DOHH2 (cell line): ENCODE results near the gene MAP3K5.
A peak's percentile ranks its signal among the peaks of the same experiment; 100 is the strongest.

Experiments
- H3F3A ChIP-seq: fragments of 200-600 bp; sonication (generic), shearing (Covaris generic); 2 replicates; pipeline ENCODE4 v1.6.0; 2016; ENCODE audit warnings: antibody characterized with exemption, mild to moderate bottlenecking; ENCODE audit not compliant: control insufficient read depth, insufficient read depth
- H3K27ac ChIP-seq: fragments of 200-600 bp; sonication (generic); 2 replicates; pipeline ENCODE4 v1.5.1; 2014; ENCODE audit warnings: low read depth, mild to moderate bottlenecking, low read length, moderate library complexity
- H3K27me3 ChIP-seq: fragments of 200-600 bp; sonication (generic); 2 replicates; pipeline ENCODE4 v1.6.1; 2014; ENCODE audit warnings: mild to moderate bottlenecking, low read length, mixed read lengths; ENCODE audit not compliant: control insufficient read depth
- H3K36me3 ChIP-seq: fragments of 200-600 bp; sonication (generic); 2 replicates; pipeline ENCODE4 v1.6.1; 2014; ENCODE audit warnings: mild to moderate bottlenecking, low read length, moderate library complexity, mixed read lengths; ENCODE audit not compliant: control insufficient read depth
- H3K4me1 ChIP-seq: fragments of 200-600 bp; sonication (generic); 2 replicates; pipeline ENCODE4 v1.6.1; 2014; ENCODE audit warnings: mild to moderate bottlenecking, low read length, mixed read lengths; ENCODE audit not compliant: control insufficient read depth
- H3K4me2 ChIP-seq: fragments of 200-600 bp; sonication (generic); 2 replicates; pipeline ENCODE4 v1.6.0; 2014; ENCODE audit warnings: mild to moderate bottlenecking, low read length, moderate library complexity
- H3K4me3 ChIP-seq: fragments of 200-600 bp; sonication (generic); 2 replicates; pipeline ENCODE4 v1.5.1; 2014; ENCODE audit warnings: mild to moderate bottlenecking, low read length, mixed read lengths
- H3K79me2 ChIP-seq: fragments of 200-600 bp; sonication (generic); 2 replicates; pipeline ENCODE4 v1.6.1; 2014; ENCODE audit warnings: mild to moderate bottlenecking, low read length, mixed read lengths; ENCODE audit not compliant: control insufficient read depth
- H3K9me2 ChIP-seq: fragments of 200-600 bp; sonication (generic); replicated peaks from 2 replicates; pipeline ENCODE4 v1.6.1; 2014; ENCODE audit warnings: mild to moderate bottlenecking, low read length, mixed read lengths; ENCODE audit not compliant: control insufficient read depth
- H3K9me3 ChIP-seq: fragments of 200-600 bp; sonication (generic); 2 replicates; pipeline ENCODE4 v1.6.1; 2014; ENCODE audit warnings: antibody characterized with exemption, low read length, mixed read lengths; ENCODE audit not compliant: control insufficient read depth, insufficient read depth
- H4K20me1 ChIP-seq: fragments of 200-600 bp; sonication (generic); 2 replicates; pipeline ENCODE4 v1.6.0; 2014; ENCODE audit warnings: low read depth, mild to moderate bottlenecking, antibody characterized with exemption, low read length, moderate library complexity; ENCODE audit not compliant: control insufficient read depth, insufficient read depth
- CTCF ChIP-seq: fragments of 200-600 bp; sonication (generic); IDR thresholded peaks from one replicate; pipeline ENCODE4 v1.5.1; 2014; ENCODE audit warnings: antibody characterized with exemption, mild to moderate bottlenecking, low read depth, low read length; ENCODE audit not compliant: poor library complexity, severe bottlenecking
- EZH2phosphoT487 ChIP-seq: fragments of 200-600 bp; sonication (generic); IDR thresholded peaks from 2 replicates; pipeline ENCODE4 v1.6.1; 2017; ENCODE audit warnings: borderline replicate concordance, mild to moderate bottlenecking, antibody characterized with exemption, low read length, moderate library complexity, mixed read lengths

The MAP3K5 gene

GRCh38 chr6:136784910-136785746 lies 7.1 kb downstream of the MAP3K5 start:
- no peaks in the 10 kb centered on the region for H3K9me2 ChIP-seq
- H3K27ac ChIP-seq = no peak overlapping the region
- no peaks in the 10 kb centered on the region for H3K79me2 ChIP-seq
- H3K27me3 ChIP-seq = peaks cover 38% of the 10 kb centered on the region
- peaks cover 26% of the 10 kb centered on the region for H3K4me1 ChIP-seq
- H3K36me3 ChIP-seq = no peaks in the 10 kb centered on the region
- H3K4me2 ChIP-seq = peak overlapping the region; percentile 6
- no peak for TF ChIP-seq CTCF
- TF ChIP-seq EZH2phosphoT487 = no peak
- no peaks in the 10 kb centered on the region for H3F3A ChIP-seq
- H3K4me3 ChIP-seq = no peak overlapping the region
- H3K9me3 ChIP-seq = no peaks in the 10 kb centered on the region
- no peaks in the 10 kb centered on the region for H4K20me1 ChIP-seq

GRCh38 chr6:136784271-136784664 lies 8.0 kb downstream of the MAP3K5 start:
- Histone ChIP-seq H3K9me3 (no peaks in the 10 kb centered on the region), H3F3A (no peaks in the 10 kb centered on the region), H3K4me1 (peaks cover 26% of the 10 kb centered on the region), H3K79me2 (no peaks in the 10 kb centered on the region), H3K36me3 (no peaks in the 10 kb centered on the region), H3K27me3 (peaks cover 40% of the 10 kb centered on the region), H4K20me1 (no peaks in the 10 kb centered on the region), H3K4me3 (no peak overlapping the region), H3K27ac (no peak overlapping the region), H3K4me2 (no peak overlapping the region), H3K9me2 (no peaks in the 10 kb centered on the region)
- TF ChIP-seq CTCF (no peak), EZH2phosphoT487 (no peak)

GRCh38 chr6:136783495-136784270 lies 8.6 kb downstream of the MAP3K5 start:
- Histone ChIP-seq H3K4me3 (no peak overlapping the region), H3K36me3 (no peaks in the 10 kb centered on the region), H3K4me2 (no peak overlapping the region), H4K20me1 (no peaks in the 10 kb centered on the region), H3K79me2 (no peaks in the 10 kb centered on the region), H3F3A (no peaks in the 10 kb centered on the region), H3K27ac (no peak overlapping the region), H3K9me3 (no peaks in the 10 kb centered on the region), H3K27me3 (peaks cover 40% of the 10 kb centered on the region), H3K9me2 (no peaks in the 10 kb centered on the region), H3K4me1 (peaks cover 25% of the 10 kb centered on the region)
- TF ChIP-seq CTCF (no peak), EZH2phosphoT487 (no peak)
